ENCODE measurements around the gene CBX1. TPM values are rescaled to one million over a fixed set of nuclear protein-coding genes. Genes with fewer than 3 reads are reported as not detected.

CBX1 gene
- total and polyA plus RNA-seq, 2 of the 13 experiments (the other 11 are each of a cell fraction or from before 2014, with no cell fraction given): 17.8 to 108 TPM

DNA sequence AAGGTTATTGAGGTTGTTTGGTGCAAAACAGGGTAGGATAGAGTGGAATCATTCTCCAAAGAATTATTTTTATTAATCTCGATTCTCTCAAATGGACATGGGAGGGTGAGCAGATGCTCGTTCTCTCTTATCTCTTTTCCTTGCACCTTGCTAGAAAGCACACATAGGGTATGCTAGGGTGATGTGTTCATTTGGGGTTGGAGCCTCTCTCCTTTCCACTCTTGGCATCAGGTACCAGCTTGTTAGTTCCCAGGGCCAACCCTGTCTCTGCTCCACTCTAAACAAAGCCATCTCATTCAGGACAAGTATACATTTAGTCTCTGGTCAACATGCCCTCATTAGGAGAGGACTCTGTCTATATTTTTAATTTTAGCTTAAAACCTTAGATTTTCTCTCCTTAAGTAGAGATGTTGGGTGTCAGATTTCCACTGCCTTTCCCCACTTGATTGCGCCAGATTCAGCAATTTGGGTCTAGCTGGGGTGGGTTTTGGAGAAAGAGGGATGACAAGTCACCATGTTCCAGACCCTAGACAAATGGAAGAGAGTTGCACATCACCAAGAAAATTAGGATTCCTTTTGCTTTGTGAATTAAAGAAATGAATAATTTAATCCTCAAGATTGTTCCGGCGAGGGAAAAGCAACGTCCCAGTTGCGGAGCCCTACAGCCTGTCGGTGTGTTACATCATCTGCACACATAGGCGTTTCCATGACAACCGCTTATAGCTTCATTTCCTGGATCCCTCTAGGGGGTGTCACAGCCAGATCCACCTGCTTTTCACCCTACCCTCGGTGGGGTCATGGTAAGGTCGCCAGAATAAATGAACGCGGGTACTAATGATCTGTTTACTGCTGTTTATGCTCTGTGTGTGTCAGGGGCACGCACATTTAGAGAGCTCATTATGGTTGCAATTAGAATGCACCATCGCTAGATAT, 47.8 kb upstream of the CBX1 start:
- intact Hi-C loops (cut with micrococcal nuclease; ENCODE audit: unreplicated experiment): no loop called here
- CTCF ChIA-PET (ENCODE audit: low intra/inter-chr PET ratio, low total read pairs): no interaction called here
- Histone ChIP-seq H3K4me2 (ENCODE audit: low read depth, low read length) (no peak overlapping the region), H3K4me1 (ENCODE audit: insufficient read depth, low read length) (peaks cover 7% of the 10 kb centered on the region), H3K36me3 (replicated peaks in 1 of 2; ENCODE audit: control insufficient read depth in 1 of 2, insufficient read depth in 2 of 2, low read length in 2 of 2) (no peaks in the 10 kb centered on the region), H3K9me3 (ENCODE audit: low read length) (no peaks in the 10 kb centered on the region), H3K4me3 (replicated peaks in 1 of 3; ENCODE audit: insufficient read depth in 1 of 3, low read depth in 2 of 3, low read length in 3 of 3) (no peak overlapping the region), H4K20me1 (ENCODE audit: insufficient read depth, low read length) (no peaks in the 10 kb centered on the region), H2AFZ (ENCODE audit: low read length) (no peak overlapping the region), H3K27me3 (ENCODE audit: control insufficient read depth in 1 of 2, insufficient read depth in 2 of 2, low read length in 2 of 2) (peaks cover 0 to 9% of the 10 kb centered on the region in 2 experiments; a peak in 3 of 5 replicates), H3K79me2 (ENCODE audit: insufficient read depth, low read length) (no peaks in the 10 kb centered on the region), H3K27ac (ENCODE audit: extremely low read length, insufficient read depth, low read length) (no peak overlapping the region), H3K9ac (ENCODE audit: insufficient read depth, low read depth, low read length) (no peak overlapping the region)
- FAIRE-seq: no peak
- TF ChIP-seq REL (CRISPR knock-in tag; conservative IDR thresholded peaks at IDR 0.05) (no peak), ZNF572 (CRISPR knock-in tag; IDR thresholded peaks at IDR 0.05) (no peak), RFX1 (IDR thresholded peaks at IDR 0.05) (peak; percentile 50; the same call in 1 of the 2 replicates), TRIM24 (CRISPR knock-in tag; IDR thresholded peaks at IDR 0.05) (no peak), CEBPG (CRISPR knock-in tag; IDR thresholded peaks at IDR 0.05) (0 out of 2 replicates have a peak, but pooled peaks have one; percentile 20), ZFP1 (CRISPR knock-in tag; IDR thresholded peaks at IDR 0.05) (no peak), SYNCRIP (IDR thresholded peaks at IDR 0.05; ENCODE audit: insufficient read depth, low read depth, low read length) (no peak), MAZ (IDR thresholded peaks at IDR 0.05; ENCODE audit: borderline replicate concordance, low read depth, low read length) (no peak), MAZ (CRISPR knock-in tag; IDR thresholded peaks at IDR 0.05; ENCODE audit: low read depth) (no peak), PRMT3 (CRISPR knock-in tag; IDR thresholded peaks at IDR 0.05; ENCODE audit: borderline replicate concordance, low read depth) (no peak), RFX3 (CRISPR knock-in tag; IDR thresholded peaks at IDR 0.05) (peak; percentile 64), ZNF629 (CRISPR knock-in tag; conservative IDR thresholded peaks at IDR 0.05) (no peak)
- TF ChIP-seq, protein P1, sequence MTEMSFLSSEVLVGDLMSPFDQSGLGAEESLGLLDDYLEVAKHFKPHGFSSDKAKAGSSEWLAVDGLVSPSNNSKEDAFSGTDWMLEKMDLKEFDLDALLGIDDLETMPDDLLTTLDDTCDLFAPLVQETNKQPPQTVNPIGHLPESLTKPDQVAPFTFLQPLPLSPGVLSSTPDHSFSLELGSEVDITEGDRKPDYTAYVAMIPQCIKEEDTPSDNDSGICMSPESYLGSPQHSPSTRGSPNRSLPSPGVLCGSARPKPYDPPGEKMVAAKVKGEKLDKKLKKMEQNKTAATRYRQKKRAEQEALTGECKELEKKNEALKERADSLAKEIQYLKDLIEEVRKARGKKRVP (CRISPR knock-in tag; IDR thresholded peaks at IDR 0.05): 0 out of 4 replicates have a peak, but pooled peaks of 1 of the 2 experiments have one; percentile 11
- TF ChIP-seq, protein P2, sequence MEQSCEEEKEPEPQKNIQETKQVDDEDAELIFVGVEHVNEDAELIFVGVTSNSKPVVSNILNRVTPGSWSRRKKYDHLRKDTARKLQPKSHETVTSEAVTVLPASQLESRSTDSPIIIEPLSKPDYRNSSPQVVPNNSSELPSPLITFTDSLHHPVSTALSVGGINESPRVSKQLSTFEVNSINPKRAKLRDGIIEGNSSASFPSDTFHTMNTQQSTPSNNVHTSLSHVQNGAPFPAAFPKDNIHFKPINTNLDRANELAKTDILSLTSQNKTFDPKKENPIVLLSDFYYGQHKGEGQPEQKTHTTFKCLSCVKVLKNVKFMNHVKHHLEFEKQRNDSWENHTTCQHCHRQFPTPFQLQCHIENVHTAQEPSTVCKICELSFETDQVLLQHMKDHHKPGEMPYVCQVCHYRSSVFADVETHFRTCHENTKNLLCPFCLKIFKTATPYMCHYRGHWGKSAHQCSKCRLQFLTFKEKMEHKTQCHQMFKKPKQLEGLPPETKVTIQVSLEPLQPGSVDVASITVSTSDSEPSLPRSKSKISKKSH (CRISPR knock-in tag; IDR thresholded peaks at IDR 0.05; ENCODE audit: borderline replicate concordance): no peak
- TF ChIP-seq, protein P3, sequence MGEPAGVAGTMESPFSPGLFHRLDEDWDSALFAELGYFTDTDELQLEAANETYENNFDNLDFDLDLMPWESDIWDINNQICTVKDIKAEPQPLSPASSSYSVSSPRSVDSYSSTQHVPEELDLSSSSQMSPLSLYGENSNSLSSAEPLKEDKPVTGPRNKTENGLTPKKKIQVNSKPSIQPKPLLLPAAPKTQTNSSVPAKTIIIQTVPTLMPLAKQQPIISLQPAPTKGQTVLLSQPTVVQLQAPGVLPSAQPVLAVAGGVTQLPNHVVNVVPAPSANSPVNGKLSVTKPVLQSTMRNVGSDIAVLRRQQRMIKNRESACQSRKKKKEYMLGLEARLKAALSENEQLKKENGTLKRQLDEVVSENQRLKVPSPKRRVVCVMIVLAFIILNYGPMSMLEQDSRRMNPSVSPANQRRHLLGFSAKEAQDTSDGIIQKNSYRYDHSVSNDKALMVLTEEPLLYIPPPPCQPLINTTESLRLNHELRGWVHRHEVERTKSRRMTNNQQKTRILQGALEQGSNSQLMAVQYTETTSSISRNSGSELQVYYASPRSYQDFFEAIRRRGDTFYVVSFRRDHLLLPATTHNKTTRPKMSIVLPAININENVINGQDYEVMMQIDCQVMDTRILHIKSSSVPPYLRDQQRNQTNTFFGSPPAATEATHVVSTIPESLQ (CRISPR knock-in tag; conservative IDR thresholded peaks at IDR 0.05): no peak
- no TSS peak for BruUV-seq (replicated peaks)
- POLR2A ChIA-PET: no interaction called here
- in situ Hi-C loops (cut with HindIII; ENCODE audit: extremely low pct_ligation_motif_present, low pct_unique_long_range_greater_than_20kb): no loop called here
- peak; percentile 33 for DNase-seq (ENCODE audit: low spot score)
- WGBS (ENCODE audit: low lambda C conversion rate): 25% methylated on average over 16 of the region's 16 CpGs
- no peak for ATAC-seq
